H1 (cell line): ENCODE data around the gene FAM131A. TPM values are rescaled to one million over a fixed set of nuclear protein-coding genes. Genes with fewer than 3 reads are reported as not detected.

Experiments
- CTCF ChIA-PET: fragments of 300-600 bp; sonication (Branson Sonifier 250); formaldehyde crosslinking; loops from one replicate; lab custom pipeline; 2021; ENCODE audit not compliant: partially characterized antibody; lab: Charles Lee
- POLR2A ChIA-PET: fragments of 300-600 bp; sonication (Branson Sonifier 250); formaldehyde crosslinking; loops from one replicate; lab custom pipeline; 2021; ENCODE audit warnings: inconsistent platforms; ENCODE audit not compliant: partially characterized antibody; lab: Charles Lee
- DNase-seq, 2 experiments: peaks; one replicate each; pipeline versions ENCODE4 v3.0.0 to v3.0.0-alpha.2; 2010 to 2022; ENCODE audit warnings: low spot score in 2 of 2, low read depth in 1 of 2, mixed read lengths in 1 of 2
- FAIRE-seq: peaks from 2 replicates; lab custom pipeline; 2011; peaks lifted over from hg19 to GRCh38; lab: Jason Lieb, UNC
- H2AFZ ChIP-seq: 2 replicates; pipeline ENCODE4 v1.8.1; 2012; ENCODE audit warnings: low read length, inconsistent platforms
- H2AK5ac ChIP-seq: 2 replicates; pipeline ENCODE4 v1.6.1; 2013; ENCODE audit warnings: low read depth, low read length
- H2BK120ac ChIP-seq: replicated peaks from 2 replicates; pipeline ENCODE3; 2013; ENCODE audit warnings: low read depth, low read length, inconsistent platforms
- H2BK12ac ChIP-seq: 2 replicates; pipeline ENCODE4 v1.6.1; 2013; ENCODE audit warnings: low read depth, low read length
- H2BK15ac ChIP-seq: 2 replicates; pipeline ENCODE4 v1.6.1; 2013; ENCODE audit warnings: low read length
- H2BK20ac ChIP-seq: 2 replicates; pipeline ENCODE4 v1.6.1; 2013; ENCODE audit warnings: low read length
- H2BK5ac ChIP-seq: 2 replicates; pipeline ENCODE4 v1.6.1; 2013; ENCODE audit warnings: low read depth, low read length
- H3K14ac ChIP-seq: 2 replicates; pipeline ENCODE4 v1.6.1; 2013; ENCODE audit warnings: inconsistent platforms; ENCODE audit not compliant: insufficient read length
- H3K18ac ChIP-seq: 2 replicates; pipeline ENCODE4 v1.6.1; 2013; ENCODE audit warnings: low read length; ENCODE audit errors: extremely low read depth
- H3K23ac ChIP-seq: 2 replicates; pipeline ENCODE4 v1.6.1; 2013; ENCODE audit warnings: inconsistent platforms; ENCODE audit not compliant: insufficient read length
- H3K23me2 ChIP-seq: 2 replicates; pipeline ENCODE4 v1.6.1; 2013; ENCODE audit warnings: low read depth, low read length
- H3K27ac ChIP-seq: 2 replicates; pipeline ENCODE4 v1.6.1; 2011; ENCODE audit warnings: low read depth, low read length, inconsistent platforms
- H3K27me3 ChIP-seq, 4 experiments: replicated peaks in 1 of 4; 1 replicate in 1 of 4; 2 replicates in 3 of 4; pipeline versions ENCODE4 v1.6.1 to v1.8.1; 2011 to 2013; ENCODE audit warnings: low read length in 3 of 4, mild to moderate bottlenecking in 3 of 4, inconsistent platforms in 2 of 4, mixed read lengths in 2 of 4, moderate library complexity in 1 of 4; ENCODE audit not compliant: control insufficient read depth in 3 of 4, insufficient read depth in 3 of 4; ENCODE audit errors: extremely low read depth in 1 of 4
- H3K36me3 ChIP-seq, 4 experiments: 2 replicates each; pipeline versions ENCODE4 v1.6.1 to v1.8.1; 2011 to 2013; ENCODE audit warnings: mild to moderate bottlenecking in 4 of 4, low read length in 3 of 4, moderate library complexity in 2 of 4, control low read depth in 1 of 4, inconsistent platforms in 1 of 4; ENCODE audit not compliant: insufficient read depth in 4 of 4, control insufficient read depth in 2 of 4
- H3K4ac ChIP-seq: replicated peaks from 2 replicates; pipeline ENCODE3; 2013; ENCODE audit warnings: low read length, low read depth, mixed read lengths, inconsistent platforms; ENCODE audit not compliant: insufficient read length
- H3K4me1 ChIP-seq, 4 experiments: replicated peaks in 1 of 4; 1 replicate in 1 of 4; 2 replicates in 3 of 4; pipeline versions ENCODE4 v1.6.1 to v1.8.1; 2011 to 2013; ENCODE audit warnings: low read length in 3 of 4, inconsistent platforms in 2 of 4, mixed read lengths in 1 of 4; ENCODE audit not compliant: insufficient read depth in 4 of 4, control insufficient read depth in 3 of 4
- H3K4me2 ChIP-seq, 2 experiments: 2 replicates each; pipeline versions ENCODE4 v1.6.1 to v1.8.1; 2011 to 2013; ENCODE audit warnings: low read depth in 2 of 2, low read length in 2 of 2, control low read depth in 1 of 2, inconsistent platforms in 1 of 2, mild to moderate bottlenecking in 1 of 2; ENCODE audit not compliant: insufficient read depth in 1 of 2
- H3K4me3 ChIP-seq, 4 experiments: fragments of 200-600, 300-600 bp in 1 of 4; sonication (generic), shearing (Covaris generic), sonication (Bioruptor Twin) in 1 of 4; 2 replicates each; pipeline versions ENCODE4 v1.5.1 to v1.8.1; 2011 to 2016; ENCODE audit warnings: low read length in 4 of 4, low read depth in 3 of 4, control low read depth in 2 of 4, inconsistent platforms in 2 of 4, mild to moderate bottlenecking in 2 of 4, mixed read lengths in 1 of 4, moderate library complexity in 1 of 4; ENCODE audit not compliant: insufficient read depth in 2 of 4; ENCODE audit errors: extremely low read depth in 1 of 4
- H3K56ac ChIP-seq: replicated peaks from 2 replicates; pipeline ENCODE3; 2013; ENCODE audit warnings: low read depth, mild to moderate bottlenecking, mixed read lengths, low read length, inconsistent platforms; ENCODE audit not compliant: insufficient read length
- H3K79me1 ChIP-seq: 2 replicates; pipeline ENCODE4 v1.6.1; 2013; ENCODE audit warnings: low read depth, low read length, control low read depth
- H3K79me2 ChIP-seq, 2 experiments: 2 replicates each; pipeline versions ENCODE4 v1.6.1 to v1.8.1; 2012 to 2013; ENCODE audit warnings: low read length in 2 of 2, mild to moderate bottlenecking in 2 of 2, inconsistent platforms in 1 of 2; ENCODE audit not compliant: insufficient read depth in 2 of 2, control insufficient read depth in 1 of 2
- H3K9ac ChIP-seq, 4 experiments: replicated peaks in 1 of 4; 1 replicate in 1 of 4; 2 replicates in 3 of 4; pipeline versions ENCODE4 v1.6.1 to v1.8.1; 2011 to 2013; ENCODE audit warnings: low read depth in 3 of 4, low read length in 3 of 4, control low read depth in 2 of 4, mild to moderate bottlenecking in 2 of 4, moderate library complexity in 2 of 4, inconsistent platforms in 1 of 4; ENCODE audit errors: extremely low read depth in 1 of 4
- H3K9me3 ChIP-seq, 2 experiments: 2 replicates each; pipeline versions ENCODE4 v1.6.1 to v1.8.1; 2012 to 2013; ENCODE audit warnings: mild to moderate bottlenecking in 2 of 2, moderate library complexity in 2 of 2, control low read depth in 1 of 2, inconsistent platforms in 1 of 2, low read depth in 1 of 2, low read length in 1 of 2, mixed read lengths in 1 of 2; ENCODE audit not compliant: insufficient read depth in 2 of 2
- H4K20me1 ChIP-seq, 2 experiments: replicated peaks in 1 of 2; 2 replicates each; pipeline versions ENCODE3 to v1.8.1; 2011 to 2013; ENCODE audit warnings: inconsistent platforms in 2 of 2, low read length in 2 of 2, mild to moderate bottlenecking in 1 of 2; ENCODE audit not compliant: insufficient read depth in 2 of 2, control insufficient read depth in 1 of 2
- H4K5ac ChIP-seq: 2 replicates; pipeline ENCODE4 v1.6.1; 2013; ENCODE audit warnings: low read length, low read depth, mixed read lengths, inconsistent platforms; ENCODE audit not compliant: insufficient read length
- H4K8ac ChIP-seq: 2 replicates; pipeline ENCODE4 v1.8.0; 2013; ENCODE audit warnings: mild to moderate bottlenecking, moderate library complexity, low read length, inconsistent platforms; ENCODE audit not compliant: insufficient read depth; ENCODE audit errors: extremely low read depth
- H4K91ac ChIP-seq: replicated peaks from 2 replicates; pipeline ENCODE3; 2013; ENCODE audit warnings: low read length, mixed read lengths, inconsistent platforms; ENCODE audit not compliant: insufficient read length
- JUND ChIP-seq: IDR thresholded peaks from 2 replicates; pipeline ENCODE4 v1.6.1; 2011; ENCODE audit warnings: mild to moderate bottlenecking, improper control_type of control experiment, low read length
- WGBS, 2 experiments: shearing (Covaris generic) in 1 of 2; methylation state at CpG; one replicate each; pipeline versions ENCODE4 v1.1.6 to v1.1.7; 2013 to 2015; ENCODE audit warnings: low lambda C conversion rate in 2 of 2, mixed read lengths in 2 of 2, inconsistent platforms in 1 of 2, low coverage in 1 of 2, missing lambda C conversion rate in 1 of 2; ENCODE audit not compliant: insufficient replicate concordance in 2 of 2, insufficient coverage in 1 of 2, insufficient read length in 1 of 2; ENCODE audit errors: extremely low coverage in 1 of 2, missing lambda C conversion rate in 1 of 2; 5-methylcytosine and 5-hydroxymethylcytosine counted together
- polyA plus RNA-seq, 7 experiments: library from polyadenylated mRNA; depleted of rRNA in 3 of 7; stranded (reverse) in 5 of 7; unstranded in 2 of 7; fragments of >200 nt in 5 of 7; fragments of 200-250 nt in 2 of 7; gene quantifications; 1 replicate in 5 of 7; 2 replicates in 1 of 7; 4 replicates in 1 of 7; pipeline versions ENCODE4 v1.2.1 to v1.2.3, GENCODE V29; 2011 to 2013; ENCODE audit warnings: missing spikeins in 2 of 7, mixed read lengths in 2 of 7
- total RNA-seq: library from RNA; stranded (reverse); fragmentation: NEBNext Ultra II Directional; extraction: Animal tissue kit (Norgen Biotek cat#: 25700); gene quantifications from 2 replicates; pipeline ENCODE4 v1.2.1, GENCODE V29; 2021
- TF ChIP-seq, protein P1 (sequence below), 3 experiments: IDR thresholded peaks; 1 replicate in 2 of 3; 2 replicates in 1 of 3; pipeline versions ENCODE4 v1.5.1 to v1.6.1; 2011; ENCODE audit warnings: low read length in 3 of 3, mild to moderate bottlenecking in 3 of 3, inconsistent platforms in 2 of 3, low read depth in 1 of 3, moderate library complexity in 1 of 3; ENCODE audit not compliant: insufficient read depth in 1 of 3; ENCODE audit errors: control extremely low read depth in 1 of 3

FAM131A gene
- total and polyA plus RNA-seq, 2 of the 8 experiments (the other 6 are each of a cell fraction or from before 2014, with no cell fraction given), result 16.0 to 21.9 TPM

DNA sequence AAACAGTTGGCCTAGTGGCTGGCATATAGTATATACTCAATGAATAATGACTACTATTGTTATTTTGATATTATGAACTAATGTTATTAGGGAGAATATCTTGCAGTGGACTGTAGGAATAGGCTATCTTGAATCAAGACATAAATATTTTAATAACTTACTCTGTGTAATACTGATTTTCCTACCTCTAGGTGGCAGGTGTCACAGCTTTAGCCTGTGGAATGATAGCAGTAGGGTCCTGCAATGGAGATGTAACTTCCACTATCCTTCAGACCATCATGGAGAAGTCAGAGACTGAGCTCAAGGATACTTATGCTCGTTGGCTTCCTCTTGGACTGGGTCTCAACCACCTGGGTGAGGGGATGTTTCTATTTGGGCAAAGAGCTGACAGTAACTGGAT, 31.8 kb upstream of the FAM131A start:
- no peak overlapping the region for H2AFZ ChIP-seq
- H3K4ac ChIP-seq, result no peak overlapping the region
- no peak overlapping the region for H2BK20ac ChIP-seq
- no peak overlapping the region for H2BK5ac ChIP-seq
- H3K79me2 ChIP-seq, result peaks cover 0 to 6% of the 10 kb centered on the region in 2 experiments; a peak in 3 of 4 replicates
- ChIA-PET POLR2A (interaction anchor here (0.9 to 1.9 kb wide), 8 partner anchors 10 to 33 kb away, joined by 3 to 18 read pairs (median 4); no protein-coding TSS in a partner anchor), CTCF (interaction anchor here (0.6 to 4.1 kb wide), 10 partner anchors 11 to 95 kb away, joined by 3 to 10 read pairs (median 5); no protein-coding TSS in a partner anchor)
- no peak overlapping the region for H2AK5ac ChIP-seq
- H3K14ac ChIP-seq, result no peak overlapping the region
- no peak overlapping the region for H3K23ac ChIP-seq
- WGBS, 2 experiments, result 85% methylated on average over 1 of the region's 1 CpG; no CpG with 5 or more reads in 1 of the 2 experiments
- no peak overlapping the region for H4K5ac ChIP-seq
- no peak overlapping the region for H4K91ac ChIP-seq
- H3K36me3 ChIP-seq, result peaks cover 57 to 82% (median 69%) of the 10 kb centered on the region in 4 experiments
- H3K23me2 ChIP-seq, result no peaks in the 10 kb centered on the region
- no peak overlapping the region for H3K9ac ChIP-seq
- H2BK120ac ChIP-seq, result no peak overlapping the region
- no peaks in the 10 kb centered on the region for H3K4me1 ChIP-seq
- no peak overlapping the region for H3K4me2 ChIP-seq
- TF ChIP-seq, protein P1, sequence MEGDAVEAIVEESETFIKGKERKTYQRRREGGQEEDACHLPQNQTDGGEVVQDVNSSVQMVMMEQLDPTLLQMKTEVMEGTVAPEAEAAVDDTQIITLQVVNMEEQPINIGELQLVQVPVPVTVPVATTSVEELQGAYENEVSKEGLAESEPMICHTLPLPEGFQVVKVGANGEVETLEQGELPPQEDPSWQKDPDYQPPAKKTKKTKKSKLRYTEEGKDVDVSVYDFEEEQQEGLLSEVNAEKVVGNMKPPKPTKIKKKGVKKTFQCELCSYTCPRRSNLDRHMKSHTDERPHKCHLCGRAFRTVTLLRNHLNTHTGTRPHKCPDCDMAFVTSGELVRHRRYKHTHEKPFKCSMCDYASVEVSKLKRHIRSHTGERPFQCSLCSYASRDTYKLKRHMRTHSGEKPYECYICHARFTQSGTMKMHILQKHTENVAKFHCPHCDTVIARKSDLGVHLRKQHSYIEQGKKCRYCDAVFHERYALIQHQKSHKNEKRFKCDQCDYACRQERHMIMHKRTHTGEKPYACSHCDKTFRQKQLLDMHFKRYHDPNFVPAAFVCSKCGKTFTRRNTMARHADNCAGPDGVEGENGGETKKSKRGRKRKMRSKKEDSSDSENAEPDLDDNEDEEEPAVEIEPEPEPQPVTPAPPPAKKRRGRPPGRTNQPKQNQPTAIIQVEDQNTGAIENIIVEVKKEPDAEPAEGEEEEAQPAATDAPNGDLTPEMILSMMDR (IDR thresholded peaks at IDR 0.05; ENCODE audit: control extremely low read depth in 1 of 3, insufficient read depth in 1 of 3, low read depth in 1 of 3, low read length in 3 of 3), result 0 out of 4 replicates have a peak, but pooled peaks of 1 of the 3 experiments have one; percentile 7
- no peak for TF ChIP-seq JUND
- peaks cover 0 to 2% of the 10 kb centered on the region in 2 experiments for H4K20me1 ChIP-seq
- H3K79me1 ChIP-seq, result peaks cover 1% of the 10 kb centered on the region
- H2BK12ac ChIP-seq, result no peak overlapping the region
- no peak overlapping the region for H2BK15ac ChIP-seq
- H3K56ac ChIP-seq, result no peak overlapping the region
- H3K18ac ChIP-seq, result no peak overlapping the region
- FAIRE-seq, result no peak
- H3K27ac ChIP-seq, result no peak overlapping the region
- DNase-seq, result no peak
- no peaks in the 10 kb centered on the region for H3K9me3 ChIP-seq
- H4K8ac ChIP-seq, result no peak overlapping the region
- no peaks in the 10 kb centered on the region for H3K27me3 ChIP-seq
- no peak overlapping the region for H3K4me3 ChIP-seq
